GM18870 (cell line): ENCODE measurements around the gene ACAP1.
"Not testable (repeated sequence)": the region's sequence is repeated elsewhere in the genome, so short reads cannot be mapped to it uniquely, and the experiment has no call there.

Source experiments
- ATAC-seq: cut with Tn5 transposase; IDR thresholded peaks from one replicate; pipeline ENCODE4 v1.9.1; 2021; ENCODE audit warnings: moderate library complexity; ENCODE audit not compliant: unreplicated experiment

ACAP1 gene

GRCh38 chr17:7328840-7329373 is 7.4 kb upstream of the ACAP1 start, which contains the start of gene NEURL4:
Gene NEURL4, minus strand, starts transcription at chr17:7329335. Its CDS starts 23 bp downstream, at chr17:7329312.
- peak; percentile 6 for ATAC-seq

DNA sequence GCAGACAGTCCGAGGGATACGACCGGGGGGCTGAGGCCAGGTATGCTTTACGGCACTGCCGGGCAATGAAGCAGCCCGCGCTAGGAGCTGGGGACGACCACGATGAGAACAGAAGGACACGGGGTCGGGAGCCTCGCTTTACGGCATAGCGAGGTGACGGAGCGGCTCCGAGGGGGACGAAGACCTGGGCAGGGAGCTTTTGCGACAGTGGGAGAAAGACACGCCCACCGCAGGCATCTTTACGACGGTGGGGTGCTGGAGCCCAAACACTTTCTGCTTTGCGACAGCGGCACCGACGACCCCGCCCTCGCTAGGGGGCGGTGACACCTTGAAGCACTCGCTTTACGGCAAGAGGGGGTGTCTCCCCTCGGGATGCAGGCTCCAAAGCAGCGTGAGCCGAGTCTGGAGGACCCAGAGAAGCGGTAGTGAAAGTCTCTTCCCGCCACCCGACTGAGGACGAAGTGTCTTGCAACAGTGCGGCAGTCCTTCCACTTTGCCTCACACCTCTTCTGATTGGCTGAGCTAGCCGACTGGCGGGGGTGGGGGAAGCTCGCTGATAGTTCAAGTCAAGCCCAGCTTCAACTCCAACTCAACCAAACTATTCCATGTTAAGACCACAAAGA is 6.8 kb upstream of the ACAP1 start:
- peak; percentile 49 for ATAC-seq

GRCh38 chr17:7329997-7330637 is 6.2 kb upstream of the ACAP1 start:
- peak; percentile 30 for ATAC-seq

DNA sequence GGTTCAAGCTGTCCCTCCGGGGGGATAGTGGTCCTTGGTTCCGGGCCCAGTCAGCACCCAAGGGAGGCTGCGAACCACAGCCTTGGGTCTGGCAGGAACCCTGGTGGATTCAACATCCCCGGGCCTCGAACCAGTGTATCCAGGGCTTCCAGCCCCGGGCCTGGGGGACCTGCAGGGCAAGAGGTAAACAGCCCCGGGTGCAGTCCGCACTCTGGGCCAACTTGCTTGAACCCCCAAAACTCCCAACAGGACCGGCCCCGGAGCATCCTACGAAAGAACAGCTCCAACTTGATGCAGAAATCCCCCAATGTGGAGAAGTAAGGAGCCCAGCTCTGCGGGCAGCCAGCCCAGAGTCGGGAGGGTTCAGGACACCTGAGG is 5.7 kb upstream of the ACAP1 start:
- no peak for ATAC-seq

GRCh38 chr17:7332111-7332510 is 4.2 kb upstream of the ACAP1 start:
- no peak for ATAC-seq

GRCh38 chr17:7332600-7333069 is 3.7 kb upstream of the ACAP1 start:
- ATAC-seq, result not testable (repeated sequence)

DNA sequence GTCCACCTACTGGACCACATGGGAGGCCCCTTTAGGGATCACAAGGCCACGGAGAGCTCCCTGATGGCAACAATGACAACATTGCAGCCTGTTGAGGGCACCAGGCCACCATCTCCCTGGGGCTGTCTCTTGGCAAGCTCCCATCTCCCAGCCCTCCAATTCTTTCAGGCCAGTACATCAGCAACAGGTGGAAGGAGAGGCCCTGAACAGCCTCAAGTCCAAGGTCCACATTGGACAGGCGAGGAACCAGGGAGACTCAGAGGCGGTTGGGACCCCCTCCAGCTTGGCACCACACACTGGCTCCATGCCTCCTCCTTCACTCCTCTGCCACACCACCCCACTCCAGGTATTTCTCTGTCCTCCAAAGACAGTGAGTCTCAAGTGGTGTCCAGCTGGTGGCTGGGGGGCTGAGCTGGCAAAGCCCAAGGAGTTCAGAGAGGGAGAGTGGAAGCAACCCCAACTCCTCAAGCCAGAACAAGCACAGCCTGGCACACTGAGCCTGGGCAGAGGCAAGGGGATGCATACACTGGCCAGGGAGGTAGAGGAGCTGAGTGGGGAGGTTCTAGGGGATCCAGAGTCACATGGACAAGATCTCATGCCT is 1.3 kb upstream of the ACAP1 start:
- ATAC-seq, result no peak

GRCh38 chr17:7335765-7336164 is 564 bp upstream of the ACAP1 start:
- ATAC-seq, result not testable (repeated sequence)

DNA sequence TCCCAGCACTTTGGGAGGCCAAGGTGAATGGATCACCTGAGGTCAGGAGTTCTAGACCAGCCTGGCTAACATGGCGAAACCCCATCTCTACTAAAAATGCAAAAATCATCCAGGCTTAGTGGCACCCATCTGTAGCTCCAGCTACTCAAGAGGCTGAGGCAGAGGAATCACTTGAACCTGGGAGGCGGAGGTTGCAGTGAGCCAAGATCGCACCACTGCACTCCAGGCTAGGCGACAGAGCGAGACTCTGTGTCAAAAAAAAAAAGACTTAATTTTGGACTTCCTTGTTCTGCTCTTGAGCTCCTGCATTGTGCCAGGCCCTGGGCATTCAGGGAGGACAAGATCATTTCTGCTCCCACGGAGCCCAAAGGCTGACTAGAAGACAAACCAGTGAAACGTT is 1.3 kb downstream of the ACAP1 start:
- not testable (repeated sequence) for ATAC-seq

DNA sequence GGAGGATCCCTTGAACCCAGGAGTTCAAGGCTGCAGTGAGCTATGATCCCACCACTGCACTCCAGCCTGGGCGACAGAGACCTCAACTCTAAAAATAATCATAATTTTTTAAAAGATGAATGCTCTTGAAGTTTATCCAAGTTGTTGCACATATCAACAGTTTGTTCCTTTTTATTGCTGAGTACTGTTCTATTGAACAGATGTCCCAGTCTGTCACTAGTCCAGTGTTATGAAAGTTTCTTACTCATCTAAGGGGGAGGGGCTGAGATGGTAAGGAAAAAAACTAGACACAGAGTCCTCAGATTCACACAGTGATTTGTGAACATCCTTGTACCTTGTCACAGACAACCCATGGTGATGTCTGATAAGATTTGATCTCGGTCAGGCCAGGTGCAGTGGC is 3.9 kb downstream of the ACAP1 start:
- no peak for ATAC-seq

- ATAC-seq, result no peak
Observed at GRCh38 chr17:7341842-7342241, 5.5 kb downstream of the ACAP1 start.

- no peak for ATAC-seq
Observed at GRCh38 chr17:7343250-7343649, 6.9 kb downstream of the ACAP1 start.

DNA sequence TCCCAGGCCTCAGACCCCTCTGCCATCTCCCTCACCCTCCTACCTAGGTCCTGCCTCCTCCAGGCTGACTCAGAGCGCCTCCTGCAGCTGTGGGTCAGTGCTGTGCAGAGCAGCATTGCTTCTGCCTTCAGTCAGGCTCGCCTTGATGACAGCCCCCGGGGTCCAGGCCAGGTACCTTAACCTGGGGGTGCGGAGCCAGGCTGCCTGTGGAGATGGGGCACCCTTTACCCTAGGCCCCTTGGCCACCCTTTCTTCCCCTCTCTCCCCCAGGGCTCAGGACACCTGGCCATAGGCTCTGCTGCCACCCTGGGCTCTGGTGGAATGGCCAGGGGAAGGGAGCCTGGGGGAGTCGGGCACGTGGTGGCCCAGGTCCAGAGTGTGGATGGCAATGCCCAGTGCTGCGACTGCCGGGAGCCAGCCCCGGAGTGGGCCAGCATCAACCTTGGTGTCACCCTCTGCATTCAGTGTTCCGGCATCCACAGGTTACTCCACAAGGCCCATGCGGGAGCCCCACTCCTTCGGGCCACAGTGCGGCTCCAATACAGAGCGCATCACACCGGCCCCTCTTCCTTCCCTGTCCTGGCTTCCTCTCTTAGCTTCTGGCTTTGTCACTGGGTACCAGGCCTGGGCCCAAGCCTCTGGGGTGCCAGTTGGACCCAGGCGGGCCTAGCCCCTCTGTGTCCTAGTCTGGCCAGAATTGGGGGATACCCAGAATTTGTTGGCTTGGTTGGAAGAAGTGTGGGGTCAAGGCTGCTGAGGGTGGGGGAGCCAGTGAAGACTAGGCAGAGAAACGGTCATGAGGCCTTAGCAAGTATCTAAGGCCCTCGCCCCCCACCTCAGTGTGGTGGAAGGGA is 10.7 kb downstream of the ACAP1 start:
- ATAC-seq, result no peak

- ATAC-seq, result no peak
Observed at GRCh38 chr17:7347630-7348477, 11.5 kb downstream of the ACAP1 start.

DNA sequence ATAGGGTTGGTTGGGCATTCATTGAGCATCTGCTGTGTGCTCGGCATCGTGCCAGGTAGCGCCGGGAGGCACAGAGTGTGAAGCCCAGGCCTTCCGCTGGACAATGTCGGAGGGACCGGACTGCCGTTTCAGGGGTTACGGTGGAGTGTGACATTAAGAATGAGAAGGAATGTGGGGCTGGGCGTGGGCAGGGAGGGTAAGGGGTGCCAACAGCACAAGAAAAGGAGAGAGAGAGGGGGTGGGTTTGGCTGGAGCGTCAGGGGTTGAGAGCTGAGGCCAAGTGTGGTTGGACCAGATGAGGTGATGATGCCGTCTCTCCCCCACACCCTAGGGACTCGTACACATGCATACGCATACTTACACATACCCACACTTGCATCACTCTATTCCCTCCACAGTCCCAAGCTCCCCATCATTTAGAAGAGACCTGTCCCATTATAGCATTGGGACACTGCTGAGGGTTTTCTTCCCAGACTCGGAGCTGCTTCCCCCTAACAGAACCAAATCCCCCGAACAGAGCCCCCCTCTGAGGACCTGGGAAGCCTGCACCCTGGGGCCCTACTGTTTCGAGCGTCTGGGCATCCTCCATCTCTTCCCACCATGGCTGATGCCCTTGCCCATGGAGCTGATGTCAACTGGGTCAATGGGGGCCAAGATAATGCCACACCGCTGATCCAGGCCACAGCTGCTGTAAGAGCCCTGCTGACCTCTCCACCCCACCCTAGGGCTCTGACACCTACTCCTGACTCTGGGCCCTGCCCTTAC is 12.3 kb downstream of the ACAP1 start:
- ATAC-seq, result no peak

DNA sequence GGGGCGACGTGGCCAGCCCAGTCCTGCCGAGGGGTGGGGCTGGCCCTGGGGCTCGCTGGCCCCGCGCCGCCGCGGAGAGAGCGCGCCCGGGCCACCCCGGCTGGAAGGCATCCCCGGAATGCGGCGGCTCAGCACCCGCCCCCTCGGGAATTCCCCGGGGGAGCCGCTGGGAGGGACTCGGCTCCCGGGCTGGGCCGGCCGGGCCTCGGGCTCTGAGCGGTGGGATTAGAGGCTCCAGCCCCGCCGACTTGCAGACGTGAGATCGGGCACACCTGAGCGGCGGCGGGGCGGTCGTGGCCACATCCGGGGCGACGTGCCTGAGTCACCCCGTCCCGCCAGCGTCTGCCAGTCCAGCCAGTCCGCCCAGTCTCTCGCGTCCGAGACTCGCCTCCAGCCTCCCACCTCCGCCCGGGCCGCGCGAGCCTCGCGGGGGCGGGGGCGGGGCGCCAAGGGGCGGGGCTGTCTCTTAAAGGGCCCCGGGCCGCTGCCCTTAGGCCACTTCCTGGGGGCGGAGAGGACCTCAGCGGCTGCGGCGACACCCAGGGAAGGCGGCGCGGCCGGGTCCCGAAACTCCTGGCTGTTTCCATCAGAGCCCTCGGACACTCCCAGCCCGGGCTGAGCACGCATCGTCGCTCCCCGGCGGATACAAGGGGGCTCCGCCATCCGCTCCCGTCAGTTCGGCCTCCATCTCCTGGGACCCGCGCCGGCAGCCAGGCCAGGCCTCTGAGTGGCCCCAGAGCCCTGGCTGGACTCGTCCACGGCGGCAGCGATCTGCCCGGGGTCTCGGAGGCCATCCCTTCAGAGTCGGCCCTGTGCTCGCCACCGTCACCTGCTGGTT is 15.6 kb downstream of the ACAP1 start, which contains the start of gene KCTD11:
Gene KCTD11, plus strand, starts transcription at position 498 of the 838 bp plus-strand sequence.
- ATAC-seq, result peak; percentile 37

GRCh38 chr17:7352503-7352889 is 16.2 kb downstream of the ACAP1 start:
- ATAC-seq, result no peak

DNA sequence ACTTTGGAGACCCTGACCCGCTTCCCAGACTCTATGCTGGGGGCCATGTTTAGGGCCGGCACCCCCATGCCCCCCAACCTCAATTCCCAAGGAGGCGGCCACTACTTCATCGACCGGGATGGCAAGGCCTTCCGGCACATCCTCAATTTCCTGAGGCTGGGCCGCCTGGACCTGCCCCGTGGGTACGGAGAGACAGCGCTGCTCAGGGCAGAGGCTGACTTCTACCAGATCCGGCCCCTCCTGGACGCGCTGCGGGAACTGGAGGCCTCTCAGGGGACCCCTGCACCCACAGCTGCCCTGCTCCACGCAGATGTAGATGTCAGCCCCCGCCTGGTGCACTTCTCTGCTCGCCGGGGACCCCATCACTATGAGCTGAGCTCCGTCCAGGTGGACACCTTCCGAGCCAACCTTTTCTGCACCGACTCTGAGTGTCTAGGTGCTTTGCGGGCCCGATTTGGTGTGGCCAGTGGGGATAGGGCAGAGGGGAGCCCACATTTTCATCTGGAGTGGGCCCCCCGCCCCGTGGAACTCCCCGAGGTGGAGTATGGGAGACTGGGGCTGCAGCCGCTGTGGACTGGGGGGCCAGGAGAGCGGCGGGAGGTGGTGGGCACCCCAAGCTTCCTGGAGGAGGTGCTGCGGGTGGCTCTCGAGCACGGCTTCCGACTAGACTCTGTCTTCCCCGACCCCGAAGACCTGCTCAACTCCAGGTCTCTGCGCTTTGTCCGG is 16.7 kb downstream of the ACAP1 start:
- ATAC-seq, result no peak
